Panc1 (cell line): ENCODE measurements around the gene CDC42EP3. TPM values are rescaled to one million over a fixed set of nuclear protein-coding genes. Genes with fewer than 3 reads are reported as not detected.

Experiments used
- ATAC-seq: fragments of 200-7000 bp; cut with Tn5 transposase; 2 replicates; pipeline ENCODE4 v1.9.1; 2020; ENCODE audit warnings: mild to moderate bottlenecking, moderate library complexity
- BruUV-seq: library from RNA; stranded (reverse); fragments of 400-500 nt; replicated peaks from 2 replicates; lab custom pipeline; 2021; lab: Mats Ljungman, UMichigan
- CTCF ChIA-PET: fragments of 300-600 bp; sonication (Branson Sonifier 250); formaldehyde crosslinking; loops from one replicate; lab custom pipeline; 2022; ENCODE audit warnings: antibody characterized with exemption; lab: Charles Lee
- POLR2A ChIA-PET: fragments of 300-600 bp; sonication (Branson Sonifier 250); formaldehyde crosslinking; loops from one replicate; lab custom pipeline; 2022; ENCODE audit warnings: antibody characterized with exemption; lab: Charles Lee
- DNase-seq: peaks from one replicate; pipeline ENCODE4 v3.0.0-alpha.2; 2010; ENCODE audit warnings: low read depth, low spot score
- H3K27ac ChIP-seq: 2 replicates; pipeline ENCODE4 v1.5.1; 2011; ENCODE audit warnings: mild to moderate bottlenecking, low read length, inconsistent platforms
- H3K27me3 ChIP-seq: fragments of 200-500 bp; sonication (Bioruptor generic); 2 replicates; pipeline ENCODE4 v1.6.0; 2014; ENCODE audit warnings: low read length, inconsistent platforms; ENCODE audit not compliant: control insufficient read depth, insufficient read depth
- H3K36me3 ChIP-seq: fragments of 200-500 bp; sonication (Bioruptor generic); 2 replicates; pipeline ENCODE4 v1.5.1; 2014; ENCODE audit warnings: inconsistent platforms, mild to moderate bottlenecking, low read length, moderate library complexity; ENCODE audit not compliant: control insufficient read depth, insufficient read depth
- H3K4me1 ChIP-seq: 2 replicates; pipeline ENCODE4 v1.5.1; 2011; ENCODE audit warnings: inconsistent platforms, mild to moderate bottlenecking, low read length, moderate library complexity; ENCODE audit not compliant: control insufficient read depth, insufficient read depth
- H3K4me3 ChIP-seq, 2 experiments: 2 replicates each; pipeline ENCODE4 v1.5.1; 2011 to 2012; ENCODE audit warnings: low read depth in 2 of 2, low read length in 2 of 2, mild to moderate bottlenecking in 2 of 2, inconsistent platforms in 1 of 2, moderate library complexity in 1 of 2
- H3K9me3 ChIP-seq: fragments of 200-500 bp; sonication (Bioruptor generic); 2 replicates; pipeline ENCODE4 v1.5.1; 2014; ENCODE audit warnings: low read depth, mild to moderate bottlenecking, inconsistent platforms, low read length, moderate library complexity; ENCODE audit not compliant: control insufficient read depth, insufficient read depth
- CTCF ChIP-seq: fragments of 450-650 bp; IDR thresholded peaks from 2 replicates; pipeline ENCODE4 v1.5.1; 2017; ENCODE audit warnings: mild to moderate bottlenecking
- POLR2AphosphoS5 ChIP-seq: IDR thresholded peaks from 2 replicates; pipeline ENCODE4 v1.6.1; 2012; ENCODE audit warnings: mild to moderate bottlenecking, low read depth, low read length, moderate library complexity
- REST ChIP-seq, 2 experiments: IDR thresholded peaks; 2 replicates each; pipeline ENCODE4 v1.6.1; 2011 to 2012; ENCODE audit warnings: low read depth in 2 of 2, control low read depth in 1 of 2, low read length in 1 of 2, mild to moderate bottlenecking in 1 of 2, moderate library complexity in 1 of 2; ENCODE audit not compliant: insufficient read depth in 1 of 2
- SIN3A ChIP-seq: IDR thresholded peaks from 2 replicates; pipeline ENCODE4 v1.6.1; 2012; ENCODE audit warnings: low read depth, mild to moderate bottlenecking, low read length, moderate library complexity, borderline replicate concordance; ENCODE audit not compliant: insufficient read depth
- TCF7L2 ChIP-seq: IDR thresholded peaks from 2 replicates; pipeline ENCODE4 v1.6.1; 2011; ENCODE audit warnings: mild to moderate bottlenecking, low read depth, low read length, inconsistent platforms
- in situ Hi-C: cut with HindIII; loops from 2 replicates; pipeline ENCODE4 v1.10.0; 2016; ENCODE audit warnings: low sequenced_read_pairs, low pct_unique_long_range_greater_than_20kb
- intact Hi-C: fragments of 100-400 bp; cut with micrococcal nuclease; formaldehyde crosslinking; loops from one replicate; pipeline ENCODE4 v1.10.0; 2022; ENCODE audit not compliant: unreplicated experiment
- total RNA-seq: library from RNA; stranded (reverse); gene quantifications from one replicate; pipeline ENCODE4 v1.2.1, GENCODE V29; 2021; ENCODE audit not compliant: unreplicated experiment

CDC42EP3 gene
- total RNA-seq, 1 experiment from 2014 or later = 6.1 TPM

- intact Hi-C loops = no loop called here
- H3K36me3 ChIP-seq = no peaks in the 10 kb centered on the region
Observed at GRCh38 chr2:37641582-37642171, 29.8 kb downstream of the CDC42EP3 start.

GRCh38 chr2:37639631-37640030 lies 31.8 kb downstream of the CDC42EP3 start:
- BruUV-seq = no TSS peak
- Histone ChIP-seq H3K4me3 (no peak overlapping the region), H3K36me3 (no peaks in the 10 kb centered on the region), H3K4me1 (no peaks in the 10 kb centered on the region), H3K9me3 (no peaks in the 10 kb centered on the region), H3K27ac (no peak overlapping the region), H3K27me3 (no peaks in the 10 kb centered on the region)
- ChIA-PET POLR2A (no interaction called here), CTCF (no interaction called here)
- ATAC-seq (no peak), DNase-seq (no peak)
- intact Hi-C loops (no loop called here), in situ Hi-C loops (no loop called here)
- no peak for TF ChIP-seq REST (IDR thresholded peaks at IDR 0.05; ENCODE audit: insufficient read depth in 1 of 2, low read depth in 2 of 2, low read length in 1 of 2)
- TF ChIP-seq CTCF = no peak
- no peak for TF ChIP-seq TCF7L2
- TF ChIP-seq SIN3A = no peak
- TF ChIP-seq POLR2AphosphoS5 = no peak

More at GRCh38 chr2:37641582-37642171, 29.8 kb downstream of the CDC42EP3 start:
- Histone ChIP-seq H3K27me3 (no peaks in the 10 kb centered on the region), H3K4me3 (no peak overlapping the region), H3K9me3 (no peaks in the 10 kb centered on the region), H3K4me1 (no peaks in the 10 kb centered on the region), H3K27ac (no peak overlapping the region)
- TF ChIP-seq POLR2AphosphoS5 (no peak), REST (IDR thresholded peaks at IDR 0.05; ENCODE audit: insufficient read depth in 1 of 2, low read depth in 2 of 2, low read length in 1 of 2) (no peak), CTCF (no peak), SIN3A (no peak), TCF7L2 (no peak)
- POLR2A ChIA-PET = interaction anchor here (0.7 kb wide), 1 partner anchor 72 kb away, joined by 4 read pairs; no protein-coding TSS in a partner anchor
- ATAC-seq (no peak), DNase-seq (no peak)
- in situ Hi-C loops = no loop called here
- BruUV-seq = no TSS peak
- CTCF ChIA-PET = no interaction called here
